Esophagus muscularis mucosa (tissue), 3 donors: ENCODE measurements around the gene ACOXL.

ENCODE experiments used
- POLR2A ChIP-seq: fragments of 450-650 bp; IDR thresholded peaks from one replicate; pipeline ENCODE4 v1.6.1; 2017; ENCODE audit warnings: antibody characterized with exemption, moderate library complexity, mild to moderate bottlenecking, low read depth
- POLR2AphosphoS5 ChIP-seq, 2 donors: sonication (generic); formaldehyde crosslinking; IDR thresholded peaks; one replicate each; pipeline ENCODE4 v1.6.1; 2017; ENCODE audit warnings: antibody characterized with exemption in 2 of 2
- TF ChIP-seq, protein P1 (sequence below), 3 experiments: fragments of 200-600 bp in 2 of 3; fragments of 450-650 bp in 1 of 3; sonication (generic) in 2 of 3; IDR thresholded peaks; one replicate each; pipeline ENCODE4 v1.5.1; 2017 to 2019; ENCODE audit warnings: antibody characterized with exemption in 3 of 3, mild to moderate bottlenecking in 2 of 3, moderate library complexity in 1 of 3

GRCh38 chr2:110743600-110743999, 11.2 kb downstream of the ACOXL start:
- TF ChIP-seq POLR2AphosphoS5 (IDR thresholded peaks at IDR 0.05): no peak
- TF ChIP-seq, protein P1, sequence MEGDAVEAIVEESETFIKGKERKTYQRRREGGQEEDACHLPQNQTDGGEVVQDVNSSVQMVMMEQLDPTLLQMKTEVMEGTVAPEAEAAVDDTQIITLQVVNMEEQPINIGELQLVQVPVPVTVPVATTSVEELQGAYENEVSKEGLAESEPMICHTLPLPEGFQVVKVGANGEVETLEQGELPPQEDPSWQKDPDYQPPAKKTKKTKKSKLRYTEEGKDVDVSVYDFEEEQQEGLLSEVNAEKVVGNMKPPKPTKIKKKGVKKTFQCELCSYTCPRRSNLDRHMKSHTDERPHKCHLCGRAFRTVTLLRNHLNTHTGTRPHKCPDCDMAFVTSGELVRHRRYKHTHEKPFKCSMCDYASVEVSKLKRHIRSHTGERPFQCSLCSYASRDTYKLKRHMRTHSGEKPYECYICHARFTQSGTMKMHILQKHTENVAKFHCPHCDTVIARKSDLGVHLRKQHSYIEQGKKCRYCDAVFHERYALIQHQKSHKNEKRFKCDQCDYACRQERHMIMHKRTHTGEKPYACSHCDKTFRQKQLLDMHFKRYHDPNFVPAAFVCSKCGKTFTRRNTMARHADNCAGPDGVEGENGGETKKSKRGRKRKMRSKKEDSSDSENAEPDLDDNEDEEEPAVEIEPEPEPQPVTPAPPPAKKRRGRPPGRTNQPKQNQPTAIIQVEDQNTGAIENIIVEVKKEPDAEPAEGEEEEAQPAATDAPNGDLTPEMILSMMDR (IDR thresholded peaks at IDR 0.05): no peak
- no peak for TF ChIP-seq POLR2A
